KMS-11 (cell line): ENCODE measurements around the gene LARP7.
"Not testable (repeated sequence)": the region's sequence is repeated elsewhere in the genome, so short reads cannot be mapped to it uniquely, and the experiment has no call there.

ENCODE experiments used
- H2AFZ ChIP-seq: fragments of 200-600 bp; sonication (generic); 2 replicates; pipeline ENCODE4 v1.6.1; 2016; ENCODE audit warnings: antibody characterized with exemption, mixed run types, low read depth
- H3K27ac ChIP-seq: fragments of 200-600 bp; sonication (generic); 2 replicates; pipeline ENCODE4 v1.6.1; 2016; ENCODE audit warnings: mild to moderate bottlenecking, mixed run types
- H3K27me3 ChIP-seq: fragments of 200-600 bp; sonication (generic); 2 replicates; pipeline ENCODE4 v1.6.1; 2017; ENCODE audit warnings: mild to moderate bottlenecking, low read depth, mixed run types, moderate library complexity; ENCODE audit not compliant: insufficient read depth
- H3K36me3 ChIP-seq: fragments of 200-600 bp; sonication (generic); 2 replicates; pipeline ENCODE4 v1.6.1; 2017; ENCODE audit warnings: mild to moderate bottlenecking, mixed run types; ENCODE audit not compliant: insufficient read depth
- H3K4me1 ChIP-seq: fragments of 200-600 bp; sonication (generic); 2 replicates; pipeline ENCODE4 v1.6.1; 2016; ENCODE audit warnings: mild to moderate bottlenecking, low read depth, mixed run types; ENCODE audit not compliant: poor library complexity, severe bottlenecking
- H3K4me2 ChIP-seq: fragments of 200-600 bp; sonication (generic); 2 replicates; pipeline ENCODE4 v1.7.0; 2016; ENCODE audit warnings: mild to moderate bottlenecking, mixed run types
- H3K4me3 ChIP-seq: fragments of 200-600 bp; sonication (generic); IDR thresholded peaks from 2 replicates; pipeline ENCODE4 v1.6.1; 2017; ENCODE audit warnings: low read depth, low read length, mixed read lengths; ENCODE audit not compliant: insufficient read depth
- H3K79me2 ChIP-seq: fragments of 200-600 bp; sonication (generic); 2 replicates; pipeline ENCODE4 v1.6.1; 2016; ENCODE audit warnings: low read depth, mixed run types; ENCODE audit not compliant: insufficient read depth
- H3K9ac ChIP-seq: fragments of 200-600 bp; sonication (generic); 2 replicates; pipeline ENCODE4 v1.6.1; 2016; ENCODE audit warnings: mild to moderate bottlenecking, mixed run types
- H4K20me1 ChIP-seq: fragments of 200-600 bp; sonication (generic); 2 replicates; pipeline ENCODE4 v1.6.1; 2016; ENCODE audit warnings: mild to moderate bottlenecking, mixed run types; ENCODE audit not compliant: insufficient read depth
- CTCF ChIP-seq: fragments of 200-600 bp; sonication (generic); conservative IDR thresholded peaks from 2 replicates; pipeline ENCODE4 v1.6.1; 2017; ENCODE audit warnings: low read depth, mild to moderate bottlenecking, antibody characterized with exemption, low read length, moderate library complexity, mixed read lengths

The LARP7 gene

GRCh38 chr4:112593438-112594133 is 43.4 kb upstream of the LARP7 start:
- no peak overlapping the region for H3K9ac ChIP-seq
- no peak overlapping the region for H3K4me3 ChIP-seq
- H3K27me3 ChIP-seq = no peaks in the 10 kb centered on the region
- no peaks in the 10 kb centered on the region for H3K79me2 ChIP-seq
- TF ChIP-seq CTCF = no peak
- H4K20me1 ChIP-seq = no peaks in the 10 kb centered on the region
- no peak overlapping the region for H3K27ac ChIP-seq
- H3K4me1 ChIP-seq = no peaks in the 10 kb centered on the region
- H2AFZ ChIP-seq = no peak overlapping the region
- no peak overlapping the region for H3K4me2 ChIP-seq
- H3K36me3 ChIP-seq = no peaks in the 10 kb centered on the region

- Histone ChIP-seq H4K20me1 (no peaks in the 10 kb centered on the region), H3K4me1 (no peaks in the 10 kb centered on the region), H3K27ac (no peak overlapping the region), H3K9ac (no peak overlapping the region), H3K4me3 (no peak overlapping the region), H3K36me3 (no peaks in the 10 kb centered on the region), H3K4me2 (no peak overlapping the region), H2AFZ (no peak overlapping the region), H3K27me3 (no peaks in the 10 kb centered on the region), H3K79me2 (no peaks in the 10 kb centered on the region)
- TF ChIP-seq CTCF = no peak
Measured at GRCh38 chr4:112594993-112595392, 42.0 kb upstream of the LARP7 start.

GRCh38 chr4:112604589-112604988 is 32.4 kb upstream of the LARP7 start:
- TF ChIP-seq CTCF = peak; percentile 75
- H3K36me3 ChIP-seq = no peaks in the 10 kb centered on the region
- no peak overlapping the region for H3K27ac ChIP-seq
- H3K79me2 ChIP-seq = no peaks in the 10 kb centered on the region
- H4K20me1 ChIP-seq = no peaks in the 10 kb centered on the region
- H3K9ac ChIP-seq = no peak overlapping the region
- no peaks in the 10 kb centered on the region for H3K4me1 ChIP-seq
- no peaks in the 10 kb centered on the region for H3K27me3 ChIP-seq
- H3K4me3 ChIP-seq = no peak overlapping the region
- H2AFZ ChIP-seq = no peak overlapping the region
- H3K4me2 ChIP-seq = no peak overlapping the region

GRCh38 chr4:112612814-112613213 is 24.1 kb upstream of the LARP7 start:
- not testable (repeated sequence) for H3K9ac ChIP-seq, H3K27me3 ChIP-seq, H3K4me1 ChIP-seq, H2AFZ ChIP-seq, H4K20me1 ChIP-seq, H3K4me2 ChIP-seq, H3K79me2 ChIP-seq, H3K36me3 ChIP-seq, H3K4me3 ChIP-seq, H3K27ac ChIP-seq

- no peak for TF ChIP-seq CTCF
- Histone ChIP-seq H3K4me3 (no peak overlapping the region), H3K79me2 (no peaks in the 10 kb centered on the region), H3K4me1 (no peaks in the 10 kb centered on the region), H3K27ac (no peak overlapping the region), H4K20me1 (no peaks in the 10 kb centered on the region), H3K27me3 (no peaks in the 10 kb centered on the region), H3K9ac (no peak overlapping the region), H2AFZ (no peak overlapping the region), H3K4me2 (no peak overlapping the region), H3K36me3 (no peaks in the 10 kb centered on the region)
Measured at GRCh38 chr4:112616984-112617383, 20.0 kb upstream of the LARP7 start.
